Measurements from ENCODE around the gene C6orf89. TPM values are rescaled to one million over a fixed set of nuclear protein-coding genes. Genes with fewer than 3 reads are reported as not detected.

Gene C6orf89
- total and polyA plus RNA-seq, 3 experiments from 2014 or later = 37.4 to 51.6 (median 40.0) TPM

DNA sequence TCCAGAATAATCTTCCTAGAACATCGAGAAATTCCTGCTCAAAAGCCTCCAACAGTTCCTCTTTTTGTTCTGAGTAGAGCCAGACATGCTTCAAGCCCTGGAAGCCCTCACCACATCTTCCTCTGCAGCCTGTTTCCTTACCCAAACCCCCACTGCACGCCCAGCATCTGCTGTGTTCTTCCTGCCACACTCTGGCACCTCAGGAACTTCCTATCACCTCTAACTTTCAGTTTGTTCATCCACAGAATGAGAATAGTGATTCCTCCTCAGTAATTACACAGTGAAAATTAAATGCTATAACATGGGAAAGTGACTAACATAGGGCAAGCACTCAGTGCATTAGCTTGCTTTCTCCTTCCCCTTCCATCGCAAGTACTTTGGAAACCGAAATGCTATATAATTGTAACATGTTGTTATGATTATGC, 26.3 kb downstream of the C6orf89 start:
- peak overlapping the region; percentile 12 to 81 (median 78) for H3K4me3 Mint-ChIP-seq
- H3K27ac Mint-ChIP-seq = peak overlapping the region; percentile 79 to 98 (median 90)
- ChIA-PET POLR2A (no interaction called here), CTCF (interaction anchor here (2.0 kb wide), 1 partner anchor 106 kb away, joined by 12 read pairs; no protein-coding TSS in a partner anchor)
- H3K4me3 ChIP-seq (ENCODE audit: low read length) = peak overlapping the region; percentile 32
- H3K27me3 Mint-ChIP-seq = no peaks in the 10 kb centered on the region
- H3K9me3 ChIP-seq (ENCODE audit: low read length) = no peaks in the 10 kb centered on the region
- peak in 3 of 5 donors; percentile 17 to 23 (median 19) for DNase-seq
- no peaks in the 10 kb centered on the region for H3K9me3 Mint-ChIP-seq
- no peaks in the 10 kb centered on the region for H3K27me3 ChIP-seq (ENCODE audit: insufficient read depth, low read length, poor library complexity, severe bottlenecking)
- H3K27ac ChIP-seq (ENCODE audit: low read depth, low read length) = no peak overlapping the region
- H3K4me1 ChIP-seq (ENCODE audit: insufficient read depth, low read length) = peaks cover 22% of the 10 kb centered on the region
- peaks cover 25 to 49% (median 42%) of the 10 kb centered on the region in 3 donors for H3K4me1 Mint-ChIP-seq
- peaks cover 14% of the 10 kb centered on the region for H3K36me3 ChIP-seq (ENCODE audit: insufficient read depth, low read length)
- H3K36me3 Mint-ChIP-seq = peaks cover 0 to 55% (median 14%) of the 10 kb centered on the region in 3 donors

- Mint-ChIP-seq H3K9me3 (no peaks in the 10 kb centered on the region), H3K36me3 (peaks cover 0 to 55% (median 14%) of the 10 kb centered on the region in 3 donors), H3K27me3 (no peaks in the 10 kb centered on the region), H3K27ac (peak overlapping the region; percentile 79 to 98 (median 90)), H3K4me3 (peak overlapping the region; percentile 12 to 81 (median 78)), H3K4me1 (peaks cover 25 to 47% (median 39%) of the 10 kb centered on the region in 3 donors)
- Histone ChIP-seq H3K27me3 (ENCODE audit: insufficient read depth, low read length, poor library complexity, severe bottlenecking) (no peaks in the 10 kb centered on the region), H3K9me3 (ENCODE audit: low read length) (no peaks in the 10 kb centered on the region), H3K4me3 (ENCODE audit: low read length) (peak overlapping the region; percentile 32), H3K4me1 (ENCODE audit: insufficient read depth, low read length) (peaks cover 22% of the 10 kb centered on the region), H3K27ac (ENCODE audit: low read depth, low read length) (no peak overlapping the region), H3K36me3 (ENCODE audit: insufficient read depth, low read length) (peaks cover 20% of the 10 kb centered on the region)
- DNase-seq = peak; percentile 25 to 67 (median 56)
- ChIA-PET CTCF (interaction anchor here (2.0 kb wide), 1 partner anchor 105 kb away, joined by 12 read pairs; no protein-coding TSS in a partner anchor), POLR2A (no interaction called here)
Observed at GRCh38 chr6:36912586-36912985, 26.8 kb downstream of the C6orf89 start.

DNA sequence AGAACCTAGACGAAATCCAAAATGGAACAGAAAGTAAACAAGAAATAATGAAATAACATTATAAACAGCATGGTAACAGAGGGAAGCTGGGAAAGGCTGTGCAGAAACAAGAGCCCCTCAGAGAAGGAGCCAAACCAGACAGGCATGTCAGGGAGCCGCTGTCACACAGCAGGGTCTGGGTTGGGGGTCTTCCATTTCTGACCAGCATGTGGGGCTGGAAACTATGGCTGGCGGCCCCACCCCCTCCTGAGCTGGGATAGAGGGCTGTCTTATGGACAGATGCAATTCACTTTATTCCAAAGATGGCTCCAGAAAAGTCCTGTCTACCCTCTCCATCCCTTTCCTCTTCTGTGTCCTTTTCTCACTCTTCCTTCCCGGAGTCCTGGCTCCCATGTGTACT, 27.3 kb downstream of the C6orf89 start:
- ChIA-PET POLR2A (no interaction called here), CTCF (interaction anchor here (1.4 to 2.0 kb wide), 2 partner anchors 14 to 105 kb away, joined by 4 to 12 read pairs; no protein-coding TSS in a partner anchor)
- no peak overlapping the region for H3K27ac ChIP-seq (ENCODE audit: low read depth, low read length)
- no peaks in the 10 kb centered on the region for H3K9me3 Mint-ChIP-seq
- H3K4me1 Mint-ChIP-seq = peaks cover 25 to 47% (median 34%) of the 10 kb centered on the region in 3 donors
- H3K4me3 Mint-ChIP-seq = peak overlapping the region; percentile 12 to 81 (median 78)
- peak overlapping the region; percentile 79 to 98 (median 90) for H3K27ac Mint-ChIP-seq
- peaks cover 22% of the 10 kb centered on the region for H3K4me1 ChIP-seq (ENCODE audit: insufficient read depth, low read length)
- H3K36me3 Mint-ChIP-seq = peaks cover 0 to 55% (median 12%) of the 10 kb centered on the region in 3 donors
- H3K4me3 ChIP-seq (ENCODE audit: low read length) = no peak overlapping the region
- H3K27me3 Mint-ChIP-seq = no peaks in the 10 kb centered on the region
- H3K36me3 ChIP-seq (ENCODE audit: insufficient read depth, low read length) = peaks cover 24% of the 10 kb centered on the region
- no peak for DNase-seq
- H3K9me3 ChIP-seq (ENCODE audit: low read length) = no peaks in the 10 kb centered on the region
- H3K27me3 ChIP-seq (ENCODE audit: insufficient read depth, low read length, poor library complexity, severe bottlenecking) = no peaks in the 10 kb centered on the region

GRCh38 chr6:36914227-36914794, 28.6 kb downstream of the C6orf89 start:
- peaks cover 25 to 43% (median 31%) of the 10 kb centered on the region in 3 donors for H3K4me1 Mint-ChIP-seq
- Histone ChIP-seq H3K27ac (ENCODE audit: low read depth, low read length) (no peak overlapping the region), H3K4me3 (ENCODE audit: low read length) (no peak overlapping the region), H3K36me3 (ENCODE audit: insufficient read depth, low read length) (peaks cover 31% of the 10 kb centered on the region), H3K9me3 (ENCODE audit: low read length) (no peaks in the 10 kb centered on the region), H3K4me1 (ENCODE audit: insufficient read depth, low read length) (peaks cover 22% of the 10 kb centered on the region), H3K27me3 (ENCODE audit: insufficient read depth, low read length, poor library complexity, severe bottlenecking) (no peaks in the 10 kb centered on the region)
- peaks cover 0 to 61% (median 12%) of the 10 kb centered on the region in 3 donors for H3K36me3 Mint-ChIP-seq
- DNase-seq = no peak
- ChIA-PET POLR2A (no interaction called here), CTCF (interaction anchor here (0.9 to 1.4 kb wide), 3 partner anchors 13 to 63 kb away, joined by 3 to 4 read pairs (median 3); partner anchors contain the start of gene C6orf89)
- H3K4me3 Mint-ChIP-seq = peak overlapping the region in 1 of 7 donors; percentile 57
- no peaks in the 10 kb centered on the region for H3K27me3 Mint-ChIP-seq
- H3K27ac Mint-ChIP-seq = peak overlapping the region; percentile 65 to 94 (median 75)
- no peaks in the 10 kb centered on the region for H3K9me3 Mint-ChIP-seq

DNA sequence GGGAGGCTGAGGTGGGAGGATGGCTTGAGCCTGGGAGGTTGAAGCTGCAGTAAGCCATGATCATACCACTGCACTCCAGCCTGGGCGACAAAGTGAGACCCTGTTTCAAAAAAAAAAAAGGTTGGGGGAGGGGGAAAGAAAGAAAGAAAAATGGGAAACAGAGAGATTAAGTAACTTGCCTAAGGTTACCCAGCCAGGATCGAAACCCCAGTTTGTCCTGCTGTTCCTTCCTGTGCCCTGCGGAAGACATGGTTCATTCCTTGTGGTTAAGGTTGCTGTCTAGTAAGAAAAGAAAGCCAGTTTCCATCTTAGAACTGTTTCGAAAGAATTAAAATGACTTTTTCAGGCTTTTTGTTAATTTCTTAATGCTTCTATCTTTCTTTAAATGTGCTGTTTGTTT, 29.8 kb downstream of the C6orf89 start:
- no peak for DNase-seq
- Histone ChIP-seq H3K27ac (ENCODE audit: low read depth, low read length) (no peak overlapping the region), H3K9me3 (ENCODE audit: low read length) (no peaks in the 10 kb centered on the region), H3K4me3 (ENCODE audit: low read length) (no peak overlapping the region), H3K36me3 (ENCODE audit: insufficient read depth, low read length) (peaks cover 42% of the 10 kb centered on the region), H3K4me1 (ENCODE audit: insufficient read depth, low read length) (peaks cover 22% of the 10 kb centered on the region), H3K27me3 (ENCODE audit: insufficient read depth, low read length, poor library complexity, severe bottlenecking) (no peaks in the 10 kb centered on the region)
- H3K27me3 Mint-ChIP-seq = no peaks in the 10 kb centered on the region
- no peak overlapping the region for H3K4me3 Mint-ChIP-seq
- ChIA-PET POLR2A (no interaction called here), CTCF (no interaction called here)
- peak overlapping the region in 3 of 8 donors; percentile 14 to 88 (median 43) for H3K27ac Mint-ChIP-seq
- peaks cover 0 to 70% (median 16%) of the 10 kb centered on the region in 3 donors for H3K36me3 Mint-ChIP-seq
- H3K4me1 Mint-ChIP-seq = peaks cover 25 to 41% (median 31%) of the 10 kb centered on the region in 3 donors
- no peaks in the 10 kb centered on the region for H3K9me3 Mint-ChIP-seq

DNA sequence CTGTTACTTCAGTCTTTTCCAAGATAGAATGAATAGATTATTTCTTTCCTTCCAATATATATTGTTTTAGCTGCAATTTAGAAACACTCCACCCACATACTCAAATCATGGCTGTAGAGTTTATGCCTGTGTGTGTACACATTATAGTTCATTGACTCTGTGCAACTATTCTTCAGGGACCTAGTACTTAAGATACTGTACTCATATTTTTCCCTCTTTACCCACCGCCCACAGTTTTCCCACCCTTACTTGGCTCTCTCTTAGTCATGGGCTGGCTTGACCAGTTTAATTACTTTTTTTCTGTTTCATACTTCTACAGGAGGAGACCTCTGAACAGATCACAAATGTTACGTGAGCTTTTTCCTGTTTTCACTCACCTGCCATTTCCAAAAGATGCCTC, 30.4 kb downstream of the C6orf89 start:
- H3K4me3 ChIP-seq (ENCODE audit: low read length) = no peak overlapping the region
- no peaks in the 10 kb centered on the region for H3K27me3 ChIP-seq (ENCODE audit: insufficient read depth, low read length, poor library complexity, severe bottlenecking)
- H3K9me3 ChIP-seq (ENCODE audit: low read length) = no peaks in the 10 kb centered on the region
- peak overlapping the region in 5 of 8 donors; percentile 14 to 77 (median 43) for H3K27ac Mint-ChIP-seq
- peaks cover 42% of the 10 kb centered on the region for H3K36me3 ChIP-seq (ENCODE audit: insufficient read depth, low read length)
- no peak for DNase-seq
- peaks cover 0 to 73% (median 20%) of the 10 kb centered on the region in 3 donors for H3K36me3 Mint-ChIP-seq
- no peak overlapping the region for H3K4me3 Mint-ChIP-seq
- POLR2A ChIA-PET = no interaction called here
- CTCF ChIA-PET = no interaction called here
- H3K27me3 Mint-ChIP-seq = no peaks in the 10 kb centered on the region
- peaks cover 23 to 37% (median 31%) of the 10 kb centered on the region in 3 donors for H3K4me1 Mint-ChIP-seq
- H3K27ac ChIP-seq (ENCODE audit: low read depth, low read length) = no peak overlapping the region
- H3K4me1 ChIP-seq (ENCODE audit: insufficient read depth, low read length) = peaks cover 22% of the 10 kb centered on the region
- H3K9me3 Mint-ChIP-seq = no peaks in the 10 kb centered on the region

GRCh38 chr6:36917541-36918193, 31.9 kb downstream of the C6orf89 start:
- Mint-ChIP-seq H3K27ac (peak overlapping the region in 2 of 8 donors; percentile 51 to 68), H3K4me1 (peaks cover 11 to 25% (median 18%) of the 10 kb centered on the region in 3 donors), H3K27me3 (no peaks in the 10 kb centered on the region), H3K9me3 (no peaks in the 10 kb centered on the region), H3K4me3 (no peak overlapping the region), H3K36me3 (peaks cover 0 to 81% (median 23%) of the 10 kb centered on the region in 3 donors)
- ChIA-PET CTCF (no interaction called here), POLR2A (no interaction called here)
- H3K27ac ChIP-seq (ENCODE audit: low read depth, low read length) = no peak overlapping the region
- H3K9me3 ChIP-seq (ENCODE audit: low read length) = no peaks in the 10 kb centered on the region
- no peaks in the 10 kb centered on the region for H3K27me3 ChIP-seq (ENCODE audit: insufficient read depth, low read length, poor library complexity, severe bottlenecking)
- no peak overlapping the region for H3K4me3 ChIP-seq (ENCODE audit: low read length)
- DNase-seq = no peak
- H3K4me1 ChIP-seq (ENCODE audit: insufficient read depth, low read length) = peaks cover 10% of the 10 kb centered on the region
- H3K36me3 ChIP-seq (ENCODE audit: insufficient read depth, low read length) = peaks cover 42% of the 10 kb centered on the region

DNA sequence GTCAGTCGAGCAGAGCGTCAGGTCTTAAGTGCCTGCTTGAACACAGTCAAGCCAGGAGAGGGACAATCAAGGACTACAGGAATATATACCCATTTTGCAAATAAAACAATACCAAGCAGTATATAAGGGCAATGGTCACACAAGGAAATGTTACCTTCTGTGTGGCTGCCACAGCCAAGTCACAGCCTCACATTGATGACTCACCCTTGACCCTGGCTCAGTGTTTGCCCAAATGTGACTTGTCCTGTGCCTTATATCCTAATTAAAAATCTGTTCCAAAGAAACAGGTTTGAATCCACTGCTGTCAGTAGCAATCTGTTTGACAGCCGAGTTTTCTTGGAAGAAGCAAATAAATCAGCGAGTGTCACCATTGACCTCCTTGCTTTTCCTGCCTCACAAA, 34.3 kb downstream of the C6orf89 start:
- Mint-ChIP-seq H3K9me3 (no peaks in the 10 kb centered on the region), H3K36me3 (peaks cover 0 to 94% (median 16%) of the 10 kb centered on the region in 3 donors), H3K27ac (no peak overlapping the region), H3K4me1 (peaks cover 3 to 7% (median 6%) of the 10 kb centered on the region in 3 donors), H3K27me3 (no peaks in the 10 kb centered on the region), H3K4me3 (no peak overlapping the region)
- H3K27me3 ChIP-seq (ENCODE audit: insufficient read depth, low read length, poor library complexity, severe bottlenecking) = no peaks in the 10 kb centered on the region
- CTCF ChIA-PET = no interaction called here
- H3K4me1 ChIP-seq (ENCODE audit: insufficient read depth, low read length) = no peaks in the 10 kb centered on the region
- no peak overlapping the region for H3K4me3 ChIP-seq (ENCODE audit: low read length)
- H3K27ac ChIP-seq (ENCODE audit: low read depth, low read length) = no peak overlapping the region
- H3K36me3 ChIP-seq (ENCODE audit: insufficient read depth, low read length) = peaks cover 39% of the 10 kb centered on the region
- POLR2A ChIA-PET = no interaction called here
- H3K9me3 ChIP-seq (ENCODE audit: low read length) = no peaks in the 10 kb centered on the region
- no peak for DNase-seq

Measured in CD8-positive, alpha-beta memory T cell (primary cell).